HG02884 (cell line): ENCODE results near the gene SMG6.
"Not testable (repeated sequence)": the region's sequence is repeated elsewhere in the genome, so short reads cannot be mapped to it uniquely, and the experiment has no call there.

Experiments used
- ATAC-seq: cut with Tn5 transposase; IDR thresholded peaks from one replicate; pipeline ENCODE4 v1.9.1; 2021; ENCODE audit warnings: mild to moderate bottlenecking, moderate library complexity; ENCODE audit not compliant: unreplicated experiment

The SMG6 gene

GRCh38 chr17:2207815-2208515 lies 95.6 kb downstream of the SMG6 start:
- ATAC-seq = no peak

- no peak for ATAC-seq
Observed at GRCh38 chr17:2204393-2204792, 99.2 kb downstream of the SMG6 start.

- ATAC-seq = no peak
Observed at GRCh38 chr17:2203818-2204217, 99.8 kb downstream of the SMG6 start.

GRCh38 chr17:2202996-2203575 lies 100.5 kb downstream of the SMG6 start:
- ATAC-seq = no peak

DNA sequence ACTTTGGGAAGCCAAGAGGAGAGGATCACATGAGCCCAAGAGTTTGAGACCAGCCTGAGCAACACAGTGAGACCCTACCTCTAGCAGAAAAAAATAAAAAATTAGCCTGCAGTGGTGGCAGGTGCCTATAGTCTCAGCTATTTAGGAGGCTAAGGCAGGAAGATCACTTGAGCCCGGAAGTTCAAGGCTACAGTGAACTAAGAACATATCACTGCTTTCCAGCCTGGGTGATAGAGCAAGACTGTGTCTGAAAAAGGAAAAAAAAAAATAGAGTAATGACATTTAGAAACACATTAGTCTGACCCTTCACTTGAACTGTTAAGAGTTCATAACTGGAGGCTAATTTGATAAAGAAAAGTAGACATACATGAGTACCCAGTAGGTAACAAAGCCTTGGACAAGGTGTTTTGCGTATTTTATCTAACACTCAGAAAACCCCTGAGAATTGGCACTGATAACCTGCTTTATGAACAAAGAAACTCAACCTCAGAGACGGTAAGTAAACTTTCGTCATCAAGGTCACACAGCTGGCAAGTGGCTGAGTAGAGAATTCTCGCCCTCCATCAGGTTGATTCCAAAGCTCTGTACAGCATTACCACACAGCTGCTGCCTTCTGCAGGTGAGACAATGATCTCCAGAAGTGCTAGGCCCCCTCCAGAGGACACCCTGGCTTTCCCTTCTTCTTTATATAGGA lies 101.1 kb downstream of the SMG6 start:
- ATAC-seq = no peak

DNA sequence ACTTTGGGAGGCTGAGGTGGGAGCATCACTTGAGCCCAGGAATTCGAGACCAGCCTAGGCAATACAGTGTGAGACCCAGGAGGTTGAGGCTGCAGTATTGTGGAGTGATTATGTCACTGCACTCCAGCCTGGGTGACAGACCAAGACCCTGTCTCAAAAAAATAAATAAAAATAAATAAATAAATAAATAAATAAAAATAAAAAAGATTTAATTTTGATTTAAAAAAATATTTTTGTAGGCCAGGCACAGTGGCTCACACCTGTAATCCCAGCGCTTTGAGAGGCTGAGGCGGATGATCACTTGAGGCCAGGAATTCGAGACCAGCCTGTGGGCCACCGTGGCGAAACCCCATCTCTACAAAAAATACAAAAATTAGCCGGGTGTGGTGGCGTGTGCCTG lies 104.2 kb downstream of the SMG6 start:
- not testable (repeated sequence) for ATAC-seq

DNA sequence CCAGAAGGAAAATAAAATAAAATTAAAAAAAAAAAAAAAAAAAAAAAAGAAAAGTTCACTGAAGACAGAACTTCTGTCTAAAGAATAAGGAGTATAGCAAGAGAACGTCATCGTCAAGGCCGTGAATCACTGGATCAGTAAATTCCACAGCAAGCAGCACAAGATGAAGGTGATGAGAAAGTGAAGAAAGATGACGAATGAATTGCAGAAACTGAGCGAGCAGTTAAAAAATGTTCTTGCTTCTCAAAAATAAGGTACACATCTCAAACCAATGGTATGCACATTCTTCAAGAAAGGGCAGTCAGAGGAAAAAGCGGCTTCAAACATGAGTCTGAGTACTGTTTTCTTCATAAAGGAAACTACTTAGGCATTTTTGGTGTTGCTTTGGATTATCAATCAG lies 104.7 kb downstream of the SMG6 start:
- no peak for ATAC-seq

GRCh38 chr17:2197271-2197670 lies 106.3 kb downstream of the SMG6 start:
- ATAC-seq = no peak

- ATAC-seq = peak; percentile 42
Observed at GRCh38 chr17:2195729-2196128, 107.9 kb downstream of the SMG6 start.

- no peak for ATAC-seq
Observed at GRCh38 chr17:2194889-2195335, 108.7 kb downstream of the SMG6 start.

DNA sequence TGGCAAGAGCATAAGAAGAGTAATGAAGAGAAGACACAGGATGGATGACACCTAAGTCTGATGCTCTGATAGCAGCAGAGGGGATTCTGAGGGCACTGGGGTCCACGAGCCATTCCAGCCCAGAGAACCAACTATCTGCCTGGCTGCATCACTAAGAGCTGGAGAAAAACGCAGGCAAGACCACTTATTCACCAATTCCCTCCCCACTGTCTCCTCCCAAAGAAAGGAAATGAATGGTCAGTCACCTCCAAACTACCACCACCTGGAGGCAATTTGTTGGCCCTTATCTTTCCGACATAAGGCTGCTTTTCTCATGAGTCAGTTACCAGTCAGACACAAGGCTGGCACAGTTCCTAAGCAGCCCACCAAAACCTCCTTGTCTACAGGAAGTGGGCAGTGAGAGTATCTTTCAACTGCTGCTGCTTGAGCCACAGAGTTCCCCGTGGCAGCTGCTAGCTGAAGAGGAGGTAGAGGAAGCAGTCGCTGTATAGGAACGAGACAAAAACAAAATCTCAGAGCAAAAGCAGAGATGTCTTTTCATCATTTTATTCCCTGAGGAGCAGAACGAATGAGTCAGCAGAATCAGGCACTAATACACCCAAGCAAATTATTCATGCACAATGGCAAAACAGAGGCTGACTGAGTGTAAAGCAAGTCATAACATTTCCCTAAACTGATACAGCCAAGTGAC lies 111.1 kb downstream of the SMG6 start:
- ATAC-seq = no peak

- no peak for ATAC-seq
Observed at GRCh38 chr17:2191785-2192184, 111.8 kb downstream of the SMG6 start.

DNA sequence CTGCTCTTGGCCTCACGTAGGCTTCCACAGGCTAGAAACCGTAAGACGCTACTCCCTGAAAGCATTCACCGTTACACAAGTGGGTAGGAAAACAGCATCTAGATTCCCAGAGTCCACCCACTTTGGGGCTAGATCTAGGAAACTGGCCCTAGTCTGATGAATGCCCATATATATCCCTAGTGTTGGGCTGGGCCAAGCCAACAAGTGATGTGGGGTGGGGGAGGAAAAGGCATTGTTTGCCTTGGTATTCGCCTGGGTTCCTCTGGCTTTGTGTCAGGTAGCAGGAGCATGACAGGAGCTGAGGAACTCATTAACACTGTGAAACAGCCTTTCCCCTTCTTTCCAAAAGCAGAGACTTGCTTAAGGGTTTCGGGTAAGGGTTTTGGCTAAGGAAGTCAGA lies 112.4 kb downstream of the SMG6 start:
- ATAC-seq = no peak

GRCh38 chr17:2190014-2190413 lies 113.6 kb downstream of the SMG6 start:
- ATAC-seq = no peak

- no peak for ATAC-seq
Observed at GRCh38 chr17:2188971-2189630, 114.5 kb downstream of the SMG6 start.

DNA sequence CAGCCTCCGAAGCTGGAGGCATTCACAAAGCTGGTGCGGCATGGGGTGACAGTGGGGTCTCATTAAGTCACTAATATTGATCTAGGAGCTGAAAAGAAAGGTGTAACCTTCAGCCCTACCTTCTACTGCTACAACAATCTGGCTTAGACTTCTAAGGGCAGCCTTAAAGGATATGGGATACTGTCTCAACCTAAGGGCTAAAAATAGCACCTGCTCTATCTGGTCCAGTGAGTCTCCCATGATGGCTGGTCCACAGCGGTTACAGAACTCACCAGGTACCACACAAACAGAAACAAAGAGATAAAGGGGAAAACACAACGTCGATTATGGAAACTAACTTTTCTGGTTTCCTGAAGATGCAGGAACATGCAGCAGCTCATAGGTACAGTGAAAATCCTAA lies 115.8 kb downstream of the SMG6 start:
- ATAC-seq = no peak

DNA sequence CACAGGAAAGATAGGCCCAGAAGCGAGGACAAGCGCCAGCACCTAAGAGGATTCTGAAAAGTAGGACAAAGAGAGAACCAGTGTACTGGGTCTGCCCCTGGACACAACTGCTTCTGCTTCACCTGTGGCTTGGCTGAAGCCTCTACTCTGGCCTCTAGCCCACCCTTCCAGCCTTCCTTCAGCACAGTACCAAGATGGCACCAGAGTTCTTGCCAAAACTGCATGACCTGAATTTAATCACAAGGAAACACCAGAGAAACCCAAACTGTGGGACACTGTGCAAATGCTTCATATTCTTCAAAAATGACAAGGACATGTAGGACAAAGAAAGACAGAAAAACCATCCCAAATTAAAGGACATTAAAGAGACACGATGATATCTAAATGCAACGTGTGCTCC lies 116.6 kb downstream of the SMG6 start:
- ATAC-seq = no peak

GRCh38 chr17:2184993-2185931 lies 118.3 kb downstream of the SMG6 start:
- no peak for ATAC-seq

- no peak for ATAC-seq
Observed at GRCh38 chr17:2183346-2183745, 120.2 kb downstream of the SMG6 start.

- ATAC-seq = no peak
Observed at GRCh38 chr17:2181897-2182448, 121.6 kb downstream of the SMG6 start.
